ENCODE results near the gene EPHX1. TPM values are rescaled to one million over a fixed set of nuclear protein-coding genes. Genes with fewer than 3 reads are reported as not detected.

Gene EPHX1
- total and polyA plus RNA-seq, 10 of the 15 experiments (the other 5 are each of a cell fraction or from before 2014, with no cell fraction given): 0.33 to 2.9 (median 0.78) TPM; not detected in 2

- no peak for TF ChIP-seq KAT2A (conservative IDR thresholded peaks at IDR 0.05; ENCODE audit: control insufficient read depth, low read depth, low read length)
- TF ChIP-seq POLR2AphosphoS2 (IDR thresholded peaks at IDR 0.05; ENCODE audit: low read depth, low read length): no peak; the same call in 1 of the 2 replicates
- TF ChIP-seq ZBTB33 (IDR thresholded peaks at IDR 0.05): no peak
- 0 out of 2 replicates have a peak, but pooled peaks have one; percentile 47 for TF ChIP-seq GATAD2B (conservative IDR thresholded peaks at IDR 0.05; ENCODE audit: low read depth)
- no peak for TF ChIP-seq ZNF592 (IDR thresholded peaks at IDR 0.05)
- TF ChIP-seq MAX (IDR thresholded peaks at IDR 0.05; ENCODE audit: low read depth, low read length): 0 out of 2 replicates have a peak, but pooled peaks have one; percentile 46
- no peak for TF ChIP-seq ZBED1 (IDR thresholded peaks at IDR 0.05; ENCODE audit: borderline replicate concordance)
- peak; percentile 88 for TF ChIP-seq PKNOX1 (IDR thresholded peaks at IDR 0.05)
- no peak for TF ChIP-seq STAT3 (IDR thresholded peaks at IDR 0.05; ENCODE audit: low read depth, low read length)
- TF ChIP-seq RAD21 (IDR thresholded peaks at IDR 0.05; ENCODE audit: insufficient read depth, low read depth, low read length): peak; percentile 49
- TF ChIP-seq JUND (IDR thresholded peaks at IDR 0.05; ENCODE audit: low read depth, low read length): no peak
- no peak for TF ChIP-seq E2F8 (IDR thresholded peaks at IDR 0.05; ENCODE audit: low read depth, partially characterized antibody)
- peak; percentile 96 for TF ChIP-seq SP1 (IDR thresholded peaks at IDR 0.05; ENCODE audit: low read depth, low read length)
- TF ChIP-seq EZH2 (IDR thresholded peaks at IDR 0.05; ENCODE audit: borderline replicate concordance, control insufficient read depth, low read depth, low read length): no peak
- no peak for TF ChIP-seq ETV6 (conservative IDR thresholded peaks at IDR 0.05 in 1 of 2, IDR thresholded peaks at IDR 0.05 in 1 of 2; ENCODE audit: borderline replicate concordance in 1 of 2, low read depth in 1 of 2)
- TF ChIP-seq MYC (IDR thresholded peaks at IDR 0.05; ENCODE audit: insufficient read depth, insufficient read length, insufficient replicate concordance, low read length, severe bottlenecking): no peak
Observed at GRCh38 chr1:225777583-225778336, 32.2 kb upstream of the EPHX1 start, which contains the start of gene SRP9 (continued).
